Measurements from ENCODE around the gene RWDD2A. TPM values are rescaled to one million over a fixed set of nuclear protein-coding genes. Genes with fewer than 3 reads are reported as not detected.

Gene RWDD2A
- total RNA-seq, 1 experiment from 2014 or later = 1.8 TPM

- no peak for TF ChIP-seq EZH2 (IDR thresholded peaks at IDR 0.05; ENCODE audit: low read depth)
- no peak for TF ChIP-seq CTCF (conservative IDR thresholded peaks at IDR 0.05)
- no peaks in the 10 kb centered on the region for H3K27me3 ChIP-seq (ENCODE audit: insufficient read depth, low read depth)
- DNase-seq = no peak
- H3K79me2 ChIP-seq (ENCODE audit: low read depth) = no peaks in the 10 kb centered on the region
- intact Hi-C loops (cut with micrococcal nuclease; ENCODE audit: unreplicated experiment) = no loop called here
- CTCF ChIA-PET = no interaction called here
- no peaks in the 10 kb centered on the region for H3K36me3 ChIP-seq (ENCODE audit: low read depth)
- no TSS peak for BruUV-seq (replicated peaks)
- H2AFZ ChIP-seq = no peak overlapping the region
- no peaks in the 10 kb centered on the region for H3K9me3 ChIP-seq (ENCODE audit: insufficient read depth, low read depth)
- H3K4me1 ChIP-seq (replicated peaks; ENCODE audit: insufficient read depth) = no peaks in the 10 kb centered on the region
- H3K27ac ChIP-seq = no peak overlapping the region
- POLR2A ChIA-PET (ENCODE audit: unreplicated experiment) = no interaction called here
- H3F3A ChIP-seq (ENCODE audit: insufficient read depth, low read depth) = peaks cover 7% of the 10 kb centered on the region
- H3K9me2 ChIP-seq (ENCODE audit: insufficient read depth) = no peaks in the 10 kb centered on the region
- H3K4me2 ChIP-seq = no peak overlapping the region
- H4K20me1 ChIP-seq (ENCODE audit: insufficient read depth) = no peaks in the 10 kb centered on the region
- H3K4me3 ChIP-seq = no peak overlapping the region
Measured at GRCh38 chr6:83231146-83231545, 38.0 kb downstream of the RWDD2A start.

GRCh38 chr6:83247471-83247870 is 54.3 kb downstream of the RWDD2A start:
- intact Hi-C loops (cut with micrococcal nuclease; ENCODE audit: unreplicated experiment) = no loop called here
- no peaks in the 10 kb centered on the region for H3K79me2 ChIP-seq (ENCODE audit: low read depth)
- TF ChIP-seq CTCF (conservative IDR thresholded peaks at IDR 0.05) (no peak), EZH2 (IDR thresholded peaks at IDR 0.05; ENCODE audit: low read depth) (no peak)
- ChIA-PET POLR2A (ENCODE audit: unreplicated experiment) (no interaction called here), CTCF (no interaction called here)
- H3K27me3 ChIP-seq (ENCODE audit: insufficient read depth, low read depth) = no peaks in the 10 kb centered on the region
- H3K9me2 ChIP-seq (ENCODE audit: insufficient read depth) = no peaks in the 10 kb centered on the region
- no peak overlapping the region for H2AFZ ChIP-seq
- BruUV-seq (replicated peaks) = no TSS peak
- H3K4me3 ChIP-seq = no peak overlapping the region
- H3K36me3 ChIP-seq (ENCODE audit: low read depth) = no peaks in the 10 kb centered on the region
- no peaks in the 10 kb centered on the region for H3K4me1 ChIP-seq (replicated peaks; ENCODE audit: insufficient read depth)
- H3K9me3 ChIP-seq (ENCODE audit: insufficient read depth, low read depth) = no peaks in the 10 kb centered on the region
- no peaks in the 10 kb centered on the region for H4K20me1 ChIP-seq (ENCODE audit: insufficient read depth)
- no peak overlapping the region for H3K4me2 ChIP-seq
- DNase-seq = no peak
- no peak overlapping the region for H3K27ac ChIP-seq
- no peaks in the 10 kb centered on the region for H3F3A ChIP-seq (ENCODE audit: insufficient read depth, low read depth)

Other genes with a start within 250 kb of the RWDD2A start
- gene UBE3D, start 127.5 kb upstream of the RWDD2A start, total RNA-seq (2021) = 5.5 and 6.0 TPM in 2 replicates
- gene DOP1A, start 125.7 kb upstream of the RWDD2A start, total RNA-seq (2021) = 3.9 and 4.1 TPM in 2 replicates
- gene PGM3, start 92 bp upstream of the RWDD2A start, total RNA-seq (2021) = 22.1 and 33.8 TPM in 2 replicates
- gene ME1, start 237.7 kb downstream of the RWDD2A start, total RNA-seq (2021) = 82.0 and 111 TPM in 2 replicates